ENCODE results near the gene RFT1.
A peak's percentile ranks its signal among the peaks of the same experiment; 100 is the strongest.

RFT1 gene

GRCh38 chr3:53126601-53127000, 3.6 kb downstream of the RFT1 start:
- DNase-seq (ENCODE audit: low read depth, low spot score) = no peak

- no peak for DNase-seq (ENCODE audit: low read depth, low spot score)
Measured at GRCh38 chr3:53123953-53124352, 6.3 kb downstream of the RFT1 start.

- no peak for DNase-seq (ENCODE audit: low read depth, low spot score)
Measured at GRCh38 chr3:53123510-53123909, 6.7 kb downstream of the RFT1 start.

GRCh38 chr3:53122933-53123305, 7.3 kb downstream of the RFT1 start:
- DNase-seq (ENCODE audit: low read depth, low spot score) = no peak

- DNase-seq (ENCODE audit: low read depth, low spot score) = no peak
Measured at GRCh38 chr3:53122255-53122932, 7.8 kb downstream of the RFT1 start.

- DNase-seq (ENCODE audit: low read depth, low spot score) = no peak
Measured at GRCh38 chr3:53120336-53120735, 9.9 kb downstream of the RFT1 start.

- no peak for DNase-seq (ENCODE audit: low read depth, low spot score)
Measured at GRCh38 chr3:53116956-53117355, 13.3 kb downstream of the RFT1 start.

- no peak for DNase-seq (ENCODE audit: low read depth, low spot score)
Measured at GRCh38 chr3:53114412-53115074, 15.7 kb downstream of the RFT1 start.

- peak; percentile 83 for DNase-seq (ENCODE audit: low read depth, low spot score)
Measured at GRCh38 chr3:53114011-53114400, 16.2 kb downstream of the RFT1 start.

- DNase-seq (ENCODE audit: low read depth, low spot score) = no peak
Measured at GRCh38 chr3:53113293-53114010, 16.8 kb downstream of the RFT1 start.

- DNase-seq (ENCODE audit: low read depth, low spot score) = no peak
Measured at GRCh38 chr3:53111822-53112221, 18.4 kb downstream of the RFT1 start.

GRCh38 chr3:53109891-53110771, 20.1 kb downstream of the RFT1 start:
- DNase-seq (ENCODE audit: low read depth, low spot score) = peak; percentile 66

GRCh38 chr3:53109190-53109589, 21.0 kb downstream of the RFT1 start:
- no peak for DNase-seq (ENCODE audit: low read depth, low spot score)

GRCh38 chr3:53104762-53105161, 25.5 kb downstream of the RFT1 start:
- no peak for DNase-seq (ENCODE audit: low read depth, low spot score)

- no peak for DNase-seq (ENCODE audit: low read depth, low spot score)
Measured at GRCh38 chr3:53103397-53104296, 26.6 kb downstream of the RFT1 start.

- DNase-seq (ENCODE audit: low read depth, low spot score) = no peak
Measured at GRCh38 chr3:53102601-53103147, 27.6 kb downstream of the RFT1 start.

GRCh38 chr3:53101956-53102355, 28.3 kb downstream of the RFT1 start:
- DNase-seq (ENCODE audit: low read depth, low spot score) = no peak

GRCh38 chr3:53100818-53101466, 29.3 kb downstream of the RFT1 start:
- DNase-seq (ENCODE audit: low read depth, low spot score) = no peak

- no peak for DNase-seq (ENCODE audit: low read depth, low spot score)
Measured at GRCh38 chr3:53097887-53098286, 32.3 kb downstream of the RFT1 start.

GRCh38 chr3:53092942-53093341, 37.3 kb downstream of the RFT1 start:
- DNase-seq (ENCODE audit: low read depth, low spot score) = no peak

Measured in ELF-1 (cell line).